ENCODE measurements around the gene AFAP1L2. TPM values are rescaled to one million over a fixed set of nuclear protein-coding genes. Genes with fewer than 3 reads are reported as not detected.

The AFAP1L2 gene
- total RNA-seq, 6 experiments from 2014 or later = 0.50 to 2.2 (median 1.1) TPM

GRCh38 chr10:114367351-114368056 lies 36.8 kb downstream of the AFAP1L2 start:
- Histone ChIP-seq H3K27ac (no peak overlapping the region), H3K4me3 (no peak overlapping the region), H3K9me3 (no peaks in the 10 kb centered on the region), H3K36me3 (no peaks in the 10 kb centered on the region), H3K27me3 (no peaks in the 10 kb centered on the region), H3K4me1 (no peaks in the 10 kb centered on the region)
- intact Hi-C loops (cut with DNase I) = no loop called here
- WGBS (ENCODE audit: insufficient coverage, low coverage, low lambda C conversion rate, missing lambda C conversion rate) = 49% methylated on average over 6 of the region's 6 CpGs
- DNase-seq (no peak), ATAC-seq (no peak)
- TF ChIP-seq POLR2A (IDR thresholded peaks at IDR 0.05) (no peak), CTCF (IDR thresholded peaks at IDR 0.05) (no peak)

- intact Hi-C loops (cut with DNase I) = no loop called here
- Histone ChIP-seq H3K27ac (no peak overlapping the region), H3K27me3 (no peaks in the 10 kb centered on the region), H3K4me3 (no peak overlapping the region), H3K9me3 (no peaks in the 10 kb centered on the region), H3K36me3 (no peaks in the 10 kb centered on the region), H3K4me1 (no peaks in the 10 kb centered on the region)
- ATAC-seq = no peak
- TF ChIP-seq CTCF (IDR thresholded peaks at IDR 0.05) = no peak
- TF ChIP-seq POLR2A (IDR thresholded peaks at IDR 0.05) = no peak
- DNase-seq = no peak
- 95% methylated on average over 3 of the region's 4 CpGs for WGBS (ENCODE audit: insufficient coverage, low coverage, low lambda C conversion rate, missing lambda C conversion rate)
Observed at GRCh38 chr10:114364726-114365125, 39.6 kb downstream of the AFAP1L2 start.

GRCh38 chr10:114363745-114364454 lies 40.4 kb downstream of the AFAP1L2 start:
- no peak overlapping the region for H3K27ac ChIP-seq
- DNase-seq (no peak), ATAC-seq (no peak)
- TF ChIP-seq POLR2A (IDR thresholded peaks at IDR 0.05) (no peak), CTCF (IDR thresholded peaks at IDR 0.05) (no peak)
- H3K4me1 ChIP-seq = no peaks in the 10 kb centered on the region
- intact Hi-C loops (cut with DNase I) = no loop called here
- H3K4me3 ChIP-seq = no peak overlapping the region
- WGBS (ENCODE audit: insufficient coverage, low coverage, low lambda C conversion rate, missing lambda C conversion rate) = 93% methylated on average over 3 of the region's 4 CpGs
- no peaks in the 10 kb centered on the region for H3K27me3 ChIP-seq
- no peaks in the 10 kb centered on the region for H3K9me3 ChIP-seq
- H3K36me3 ChIP-seq = no peaks in the 10 kb centered on the region

- Histone ChIP-seq H3K4me1 (no peaks in the 10 kb centered on the region), H3K9me3 (no peaks in the 10 kb centered on the region), H3K27ac (no peak overlapping the region), H3K4me3 (no peak overlapping the region), H3K27me3 (no peaks in the 10 kb centered on the region), H3K36me3 (no peaks in the 10 kb centered on the region)
- TF ChIP-seq CTCF (IDR thresholded peaks at IDR 0.05) = no peak
- no peak for TF ChIP-seq POLR2A (IDR thresholded peaks at IDR 0.05)
- intact Hi-C loops (cut with DNase I) = no loop called here
- DNase-seq (no peak), ATAC-seq (no peak)
- WGBS (ENCODE audit: insufficient coverage, low coverage, low lambda C conversion rate, missing lambda C conversion rate) = 78% methylated on average over 4 of the region's 16 CpGs
Observed at GRCh38 chr10:114362826-114363355, 41.4 kb downstream of the AFAP1L2 start.

All from right lobe of liver (tissue), 6 donors.